ENCODE measurements around the gene BATF. TPM values are rescaled to one million over a fixed set of nuclear protein-coding genes. Genes with fewer than 3 reads are reported as not detected.
A peak's percentile ranks its signal among the peaks of the same experiment; 100 is the strongest.

Gene BATF
- total RNA-seq, 1 donor, result not detected

- no peak for TF ChIP-seq CTCF (IDR thresholded peaks at IDR 0.05; ENCODE audit: insufficient read depth, low read length)
- DNase-seq (ENCODE audit: low read depth), result no peak
- H3K4me3 ChIP-seq (ENCODE audit: low read depth, low read length), result no peak overlapping the region
Observed at GRCh38 chr14:75539561-75540478, 17.6 kb downstream of the BATF start.

DNA sequence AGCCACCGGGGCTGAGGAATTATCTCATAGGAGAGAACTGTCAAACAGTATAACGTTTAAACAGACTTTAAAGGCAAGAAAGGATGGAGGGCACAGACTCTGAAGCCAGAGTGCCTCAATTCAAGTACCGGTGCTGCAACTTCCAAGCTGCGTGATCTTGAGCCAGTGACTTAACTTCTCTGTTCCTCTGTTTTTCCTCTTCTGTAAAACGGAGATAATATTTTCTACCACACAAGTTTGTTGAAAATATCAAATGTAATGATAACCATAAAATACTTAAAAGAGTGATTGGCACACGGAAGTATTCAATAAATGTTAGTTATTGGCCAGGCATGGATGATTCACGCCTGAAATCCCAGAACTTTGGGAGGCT is 18.2 kb downstream of the BATF start:
- TF ChIP-seq CTCF (IDR thresholded peaks at IDR 0.05; ENCODE audit: insufficient read depth, low read length), result no peak
- H3K4me3 ChIP-seq (ENCODE audit: low read depth, low read length), result no peak overlapping the region
- DNase-seq (ENCODE audit: low read depth), result no peak

- no peak for TF ChIP-seq CTCF (IDR thresholded peaks at IDR 0.05; ENCODE audit: insufficient read depth, low read length)
- H3K4me3 ChIP-seq (ENCODE audit: low read depth, low read length), result no peak overlapping the region
- DNase-seq (ENCODE audit: low read depth), result peak; percentile 60
Observed at GRCh38 chr14:75542588-75543091, 20.4 kb downstream of the BATF start.

GRCh38 chr14:75543253-75543652 is 21.0 kb downstream of the BATF start:
- H3K4me3 ChIP-seq (ENCODE audit: low read depth, low read length), result no peak overlapping the region
- no peak for DNase-seq (ENCODE audit: low read depth)
- no peak for TF ChIP-seq CTCF (IDR thresholded peaks at IDR 0.05; ENCODE audit: insufficient read depth, low read length)

DNA sequence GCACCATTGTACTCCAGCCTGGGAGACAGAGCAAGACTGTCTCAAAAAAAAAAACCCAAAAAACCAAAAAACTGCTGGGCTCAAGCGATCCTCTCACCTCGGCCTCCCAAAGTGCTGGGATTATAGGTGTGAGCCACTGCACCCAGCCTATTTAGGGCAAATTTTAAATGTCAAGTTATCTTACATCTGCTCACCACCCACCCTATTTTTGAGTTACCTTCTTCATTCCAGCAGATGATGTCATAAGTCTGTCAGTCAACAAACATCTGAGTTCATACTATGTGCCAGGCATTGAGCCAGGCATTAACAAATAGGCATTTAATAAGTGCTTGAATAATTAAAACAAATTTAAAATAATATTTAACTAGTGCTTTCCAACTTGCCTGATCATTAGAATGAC is 21.5 kb downstream of the BATF start:
- DNase-seq (ENCODE audit: low read depth), result no peak
- no peak overlapping the region for H3K4me3 ChIP-seq (ENCODE audit: low read depth, low read length)
- TF ChIP-seq CTCF (IDR thresholded peaks at IDR 0.05; ENCODE audit: insufficient read depth, low read length), result no peak

DNA sequence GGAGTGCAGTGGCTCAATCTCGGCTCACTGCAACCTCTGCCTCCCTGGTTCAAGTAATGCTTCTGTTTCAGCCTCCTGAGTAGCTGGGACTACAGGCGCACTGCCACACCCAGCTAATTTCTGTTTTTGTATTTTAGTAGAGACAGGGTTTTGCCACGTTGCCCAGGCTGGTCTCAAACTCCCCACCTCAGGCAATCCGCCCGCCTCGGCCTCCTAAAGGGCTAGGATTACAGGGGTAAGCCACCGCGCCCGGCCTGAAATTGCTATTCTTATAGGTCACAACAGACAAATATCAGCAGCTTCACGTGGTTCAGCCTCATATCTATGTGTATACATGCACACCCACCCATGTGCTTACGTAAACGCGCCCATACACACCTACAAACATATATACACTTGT is 23.6 kb downstream of the BATF start:
- H3K4me3 ChIP-seq (ENCODE audit: low read depth, low read length), result no peak overlapping the region
- no peak for DNase-seq (ENCODE audit: low read depth)
- no peak for TF ChIP-seq CTCF (IDR thresholded peaks at IDR 0.05; ENCODE audit: insufficient read depth, low read length)
